Hematopoietic multipotent progenitor cell treated with erythropoietin and hydrocortisone succinate and interleukin-3 and kit ligand, for 17 days (in vitro differentiated cells): ENCODE measurements around the gene NRDC.
"Not testable (repeated sequence)": the region's sequence is repeated elsewhere in the genome, so short reads cannot be mapped to it uniquely, and the experiment has no call there.

ENCODE experiments used
- DNase-seq: peaks from one replicate; pipeline ENCODE4 v3.0.0-alpha.2; 2015; ENCODE audit warnings: low spot score

NRDC gene

GRCh38 chr1:51878616-51879336 is at the start of gene NRDC:
NRDC (minus strand) TSS chr1:51878727; CDS start chr1:51878615, 112 bp downstream.
- DNase-seq: peak; percentile 100

DNA sequence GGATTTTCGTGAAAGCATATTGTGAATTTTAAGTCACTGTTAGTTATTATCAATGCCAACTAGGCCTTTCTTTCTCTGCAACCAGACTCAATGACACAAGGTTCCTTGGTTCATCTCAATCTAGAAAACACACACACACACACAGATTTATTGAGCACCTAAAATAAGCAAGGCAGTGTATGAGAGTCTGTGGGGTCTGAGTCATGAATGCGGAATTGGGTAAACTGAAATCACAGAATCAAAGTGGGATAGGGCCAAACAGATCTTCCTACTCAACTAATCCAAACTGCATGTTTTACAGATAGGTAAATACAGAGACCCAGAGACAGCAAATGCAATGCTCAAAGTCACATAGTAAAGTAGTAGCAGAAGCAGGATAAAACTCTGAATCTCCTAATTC is 48.5 kb upstream of the NRDC start:
- DNase-seq: no peak

- peak; percentile 9 for DNase-seq
Observed at GRCh38 chr1:51926171-51926812, 47.8 kb upstream of the NRDC start.

GRCh38 chr1:51924455-51924854 is 45.9 kb upstream of the NRDC start:
- no peak for DNase-seq

GRCh38 chr1:51922040-51922439 is 43.5 kb upstream of the NRDC start:
- DNase-seq: no peak

GRCh38 chr1:51920130-51920529 is 41.6 kb upstream of the NRDC start:
- no peak for DNase-seq

DNA sequence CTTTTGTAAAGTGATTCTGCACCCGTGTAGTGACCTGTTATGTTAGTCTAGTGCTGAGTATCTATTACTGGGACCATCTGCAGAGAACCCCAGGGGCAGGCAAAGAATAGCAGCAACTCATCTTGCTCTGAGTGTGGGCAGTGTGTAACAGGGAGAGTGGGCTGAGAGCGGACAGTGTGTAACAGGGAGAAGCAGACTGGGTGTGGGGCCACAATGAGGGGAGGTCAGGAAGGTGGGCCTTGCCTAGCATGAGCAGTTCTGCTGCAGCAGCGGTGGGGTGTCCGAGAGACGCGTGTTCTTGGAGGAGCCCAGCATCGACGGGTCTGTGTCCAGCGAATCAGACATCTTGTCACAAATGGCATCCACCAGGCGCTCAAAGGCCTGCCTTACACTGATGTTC is 41.2 kb upstream of the NRDC start:
- DNase-seq: no peak

GRCh38 chr1:51916587-51917405 is 38.3 kb upstream of the NRDC start:
- no peak for DNase-seq

DNA sequence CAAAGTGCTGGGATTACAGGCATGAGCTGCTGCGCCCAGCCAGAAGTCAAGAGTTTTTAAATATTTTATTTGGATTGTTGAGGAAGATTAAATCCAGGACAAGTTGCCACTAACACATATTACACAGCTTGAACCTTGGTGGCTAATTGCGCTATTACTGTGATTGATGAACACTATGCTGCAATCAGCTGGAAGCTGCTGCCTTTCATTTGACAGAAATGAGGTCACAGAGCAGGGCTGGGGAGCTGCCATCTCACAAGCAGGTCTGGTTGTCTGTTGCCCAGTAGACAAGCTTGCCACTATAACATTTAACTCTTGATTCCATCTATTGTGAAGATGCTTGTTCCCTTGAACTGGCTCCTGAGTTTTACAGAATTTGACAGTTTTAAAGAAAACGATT is 37.4 kb upstream of the NRDC start:
- DNase-seq: no peak

GRCh38 chr1:51912881-51913280 is 34.4 kb upstream of the NRDC start:
- DNase-seq: no peak

GRCh38 chr1:51910221-51911000 is 31.9 kb upstream of the NRDC start:
- DNase-seq: no peak

DNA sequence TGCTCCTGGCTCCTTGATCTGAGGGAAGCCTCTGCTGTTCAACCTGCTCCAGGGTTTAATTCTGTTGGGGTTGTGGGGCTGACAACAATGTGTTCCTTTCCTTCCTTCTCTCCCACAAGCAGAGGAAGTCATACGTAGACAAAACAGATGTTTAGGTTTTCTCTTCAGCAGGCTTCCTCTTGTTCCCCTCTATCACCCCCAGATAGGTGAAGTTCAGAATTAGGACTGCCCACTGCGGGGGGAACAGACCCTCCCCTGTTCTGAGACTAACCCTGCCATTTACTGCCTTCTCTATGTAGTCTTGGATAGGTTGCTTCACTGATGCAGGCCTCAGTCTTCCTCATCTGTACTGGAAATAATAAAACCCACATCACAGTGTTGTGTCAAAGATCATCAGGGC is 30.0 kb upstream of the NRDC start:
- DNase-seq: no peak

- DNase-seq: no peak
Observed at GRCh38 chr1:51907079-51907702, 28.7 kb upstream of the NRDC start.

DNA sequence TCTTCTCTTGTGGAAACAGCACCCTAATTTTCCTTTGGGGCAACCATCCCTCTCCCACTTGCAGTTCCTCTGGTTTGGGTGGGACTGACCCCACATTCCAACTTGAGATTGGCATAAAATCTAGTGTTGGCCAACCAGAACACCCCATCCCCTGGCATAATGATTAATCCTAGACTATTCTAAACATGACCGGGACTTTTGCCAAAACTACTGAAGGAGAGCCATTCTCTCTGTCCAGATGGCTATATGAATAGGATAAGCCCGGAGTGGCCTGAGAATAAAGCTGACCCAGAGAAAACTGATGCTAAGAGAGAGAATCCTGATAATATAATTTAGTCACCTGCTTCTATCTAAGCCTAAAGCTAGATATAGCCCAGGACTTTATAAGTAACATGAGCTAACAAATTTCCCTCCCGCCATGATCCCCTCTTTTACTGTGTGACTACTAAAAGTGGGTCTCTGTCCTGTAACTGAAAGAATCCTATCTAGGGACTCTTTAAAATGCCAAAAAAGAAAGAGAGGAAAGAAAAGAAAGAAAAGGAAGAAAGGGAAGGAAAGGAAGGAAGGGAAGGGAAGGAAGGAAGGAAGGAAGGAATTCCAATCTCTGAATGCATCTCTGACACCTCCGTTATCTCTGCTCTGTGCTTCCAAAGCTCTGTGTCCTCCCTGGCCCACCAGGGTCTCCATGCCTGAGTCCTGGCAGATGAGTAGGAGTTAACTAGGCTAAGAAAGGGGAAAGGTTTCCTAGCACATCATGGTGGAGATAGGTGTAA is 28.0 kb upstream of the NRDC start:
- DNase-seq: no peak

DNA sequence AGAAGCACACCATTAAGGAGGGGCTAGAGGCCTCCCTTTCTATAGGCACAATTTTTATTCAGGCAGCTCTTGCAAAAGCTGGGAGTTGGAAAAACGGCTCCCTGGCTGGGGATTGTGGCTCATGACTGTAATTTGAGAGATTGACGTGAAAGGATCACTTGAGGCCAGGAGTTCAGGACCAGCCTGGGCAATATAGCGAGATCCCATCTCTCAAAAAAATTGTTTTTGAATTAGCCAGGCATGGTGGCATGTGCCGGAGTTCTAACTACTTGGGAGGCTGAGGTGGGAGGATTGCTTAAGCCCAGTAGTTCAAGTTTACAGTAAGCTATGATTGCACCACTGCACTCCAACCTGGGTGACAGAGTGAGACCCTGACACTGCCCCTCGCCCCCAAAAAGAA is 23.9 kb upstream of the NRDC start:
- no peak for DNase-seq

GRCh38 chr1:51901151-51901550 is 22.6 kb upstream of the NRDC start:
- DNase-seq: no peak

- DNase-seq: no peak
Observed at GRCh38 chr1:51899022-51899421, 20.5 kb upstream of the NRDC start.

DNA sequence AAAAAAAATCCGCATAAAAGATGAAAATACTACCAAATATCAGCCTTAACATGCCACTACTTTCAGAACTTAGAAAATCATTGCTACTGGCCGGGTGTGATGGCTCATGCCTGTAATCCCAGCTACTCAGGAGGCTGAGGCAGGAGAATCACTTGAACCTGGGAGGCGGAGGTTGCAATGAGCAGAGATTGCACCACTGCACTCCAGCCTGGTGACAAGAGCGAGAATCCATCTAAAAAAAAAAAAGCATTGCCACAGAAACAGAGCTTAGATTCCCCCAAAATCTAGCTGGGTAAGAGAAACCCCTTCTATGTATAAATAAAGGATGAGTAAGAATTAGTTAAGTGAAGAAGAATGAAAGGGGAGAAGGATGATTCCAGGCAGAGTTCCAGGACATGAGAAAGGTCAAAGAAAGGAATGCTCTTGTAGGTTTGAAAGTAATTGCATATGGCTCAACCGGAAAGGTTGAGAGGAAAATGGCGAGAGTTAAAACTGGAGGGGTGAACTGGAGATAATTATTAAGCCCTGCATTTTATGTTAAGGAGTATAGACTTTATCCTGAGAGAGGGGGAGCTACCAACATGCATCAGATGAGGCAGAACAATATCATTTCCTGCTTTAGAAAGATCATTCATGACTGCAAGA is 19.7 kb upstream of the NRDC start:
- DNase-seq: no peak

GRCh38 chr1:51897699-51898031 is 19.1 kb upstream of the NRDC start:
- no peak for DNase-seq

DNA sequence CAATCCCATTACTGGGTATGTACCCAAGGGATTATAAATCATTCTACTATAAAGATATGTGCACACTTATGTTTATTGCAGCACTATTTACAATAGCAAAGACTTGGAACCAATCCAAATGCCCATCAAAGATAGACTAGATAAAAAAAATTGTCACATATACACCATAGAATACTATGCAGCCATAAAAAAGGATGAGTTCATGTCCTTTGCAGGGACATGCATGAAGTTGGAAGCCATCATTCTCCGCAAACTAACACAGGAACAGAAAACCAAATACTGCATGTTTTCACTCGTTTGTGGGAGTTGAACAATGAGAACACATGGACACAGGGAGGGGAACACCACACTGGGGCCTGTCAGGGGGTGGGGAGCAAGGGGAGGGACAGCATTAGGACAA is 16.2 kb upstream of the NRDC start:
- not testable (repeated sequence) for DNase-seq

DNA sequence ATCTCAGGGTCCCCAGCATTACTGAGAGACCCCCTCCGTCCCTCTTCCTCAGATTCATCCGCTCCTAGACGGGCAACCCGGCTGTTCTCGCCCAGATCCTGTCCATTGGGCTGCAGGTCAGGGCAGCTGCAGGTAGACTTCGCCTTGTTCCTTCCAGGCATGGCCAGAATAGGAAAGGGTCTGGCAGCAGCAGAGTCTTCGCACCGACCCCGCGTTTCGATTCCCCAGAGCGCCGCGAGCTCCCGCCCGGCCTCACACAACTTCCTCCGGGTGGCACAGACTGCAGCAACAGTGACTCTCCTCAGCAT is 265 bp downstream of the NRDC start:
- DNase-seq: no peak
